HG02885 (cell line): ENCODE results near the gene IGFBP6.

Source experiments
- ATAC-seq: cut with Tn5 transposase; IDR thresholded peaks from one replicate; pipeline ENCODE4 v1.9.1; 2021; ENCODE audit warnings: mild to moderate bottlenecking; ENCODE audit not compliant: unreplicated experiment, poor library complexity

IGFBP6 gene

DNA sequence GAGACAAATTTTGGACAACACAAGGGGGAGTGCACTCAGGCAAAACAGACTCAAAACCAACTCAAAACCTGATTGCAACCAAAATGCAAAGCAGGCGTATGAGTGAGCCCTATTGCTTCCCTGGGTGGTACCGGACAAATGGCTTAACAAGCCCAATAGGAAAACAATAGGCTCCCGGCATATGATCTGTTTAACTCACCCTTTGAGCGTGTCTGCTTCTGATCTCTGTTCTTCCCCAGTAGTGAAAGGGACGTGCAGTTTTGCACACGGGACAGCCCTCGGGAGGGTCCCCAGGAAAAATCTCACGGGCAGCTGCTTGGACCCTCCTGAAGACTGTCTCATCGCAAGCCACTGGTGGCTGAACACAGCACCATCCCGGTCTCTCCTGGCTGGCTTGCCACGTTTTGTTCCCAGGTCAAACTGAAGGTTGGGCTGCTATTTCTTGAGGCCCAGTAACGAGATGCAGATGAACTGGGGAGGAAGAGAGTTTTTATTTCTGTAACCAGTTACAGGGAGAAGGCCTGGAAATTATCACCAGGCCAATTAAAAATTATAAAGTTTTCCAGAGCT is 15.8 kb downstream of the IGFBP6 start:
- ATAC-seq = no peak

DNA sequence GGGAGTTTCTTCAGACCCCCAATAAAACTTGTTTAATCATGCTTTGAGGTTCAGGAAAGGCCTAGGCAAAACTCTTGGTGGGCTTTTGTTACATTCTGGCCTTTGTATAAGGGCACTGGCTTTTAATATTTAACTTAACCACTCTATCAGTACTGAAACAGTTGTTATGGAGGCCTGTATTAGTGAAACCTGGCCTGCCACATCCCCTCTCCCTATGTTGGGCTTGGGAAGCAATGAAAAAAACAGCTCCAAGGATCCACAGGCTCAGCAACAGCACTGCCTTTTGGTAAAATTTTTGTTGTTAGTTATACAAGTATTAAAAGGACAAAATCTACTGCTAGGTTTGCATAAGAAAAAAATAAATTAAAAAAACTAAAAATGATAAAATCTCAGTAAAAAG is 16.5 kb downstream of the IGFBP6 start:
- no peak for ATAC-seq

DNA sequence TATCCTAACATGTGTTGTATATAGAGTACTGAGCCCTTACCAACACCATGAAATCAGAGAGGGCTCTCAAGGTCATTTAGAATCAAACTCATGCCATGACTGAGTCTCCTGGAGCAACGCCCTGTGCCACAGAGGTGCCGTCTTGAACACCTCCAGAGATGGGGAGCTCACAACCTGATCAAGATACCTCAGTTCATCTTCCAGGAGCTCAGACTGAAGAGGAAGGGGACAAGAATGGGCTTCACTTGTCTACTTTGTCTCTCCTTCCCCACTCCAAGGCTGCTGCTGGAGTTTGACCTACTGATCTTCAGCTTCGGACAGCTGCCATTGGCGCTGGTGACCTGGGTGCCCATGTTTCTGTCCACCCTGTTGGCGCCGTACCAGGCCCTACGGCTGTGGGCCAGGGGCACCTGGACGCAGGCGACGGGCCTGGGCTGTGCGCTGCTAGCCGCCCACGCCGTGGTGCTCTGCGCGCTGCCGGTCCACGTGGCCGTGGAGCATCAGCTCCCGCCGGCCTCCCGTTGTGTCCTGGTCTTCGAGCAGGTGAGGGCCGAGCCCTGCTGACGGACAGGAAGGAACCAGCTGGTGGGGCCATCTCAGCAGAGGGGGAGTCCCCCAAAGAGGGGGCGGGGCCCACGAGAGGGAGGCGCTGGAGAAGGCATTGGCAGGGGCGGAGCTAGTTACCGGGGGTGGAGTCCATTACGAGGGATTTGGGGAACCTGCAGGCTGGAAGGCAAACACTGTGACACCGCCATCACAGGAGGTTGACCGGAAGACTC is 17.8 kb downstream of the IGFBP6 start:
- ATAC-seq = no peak

DNA sequence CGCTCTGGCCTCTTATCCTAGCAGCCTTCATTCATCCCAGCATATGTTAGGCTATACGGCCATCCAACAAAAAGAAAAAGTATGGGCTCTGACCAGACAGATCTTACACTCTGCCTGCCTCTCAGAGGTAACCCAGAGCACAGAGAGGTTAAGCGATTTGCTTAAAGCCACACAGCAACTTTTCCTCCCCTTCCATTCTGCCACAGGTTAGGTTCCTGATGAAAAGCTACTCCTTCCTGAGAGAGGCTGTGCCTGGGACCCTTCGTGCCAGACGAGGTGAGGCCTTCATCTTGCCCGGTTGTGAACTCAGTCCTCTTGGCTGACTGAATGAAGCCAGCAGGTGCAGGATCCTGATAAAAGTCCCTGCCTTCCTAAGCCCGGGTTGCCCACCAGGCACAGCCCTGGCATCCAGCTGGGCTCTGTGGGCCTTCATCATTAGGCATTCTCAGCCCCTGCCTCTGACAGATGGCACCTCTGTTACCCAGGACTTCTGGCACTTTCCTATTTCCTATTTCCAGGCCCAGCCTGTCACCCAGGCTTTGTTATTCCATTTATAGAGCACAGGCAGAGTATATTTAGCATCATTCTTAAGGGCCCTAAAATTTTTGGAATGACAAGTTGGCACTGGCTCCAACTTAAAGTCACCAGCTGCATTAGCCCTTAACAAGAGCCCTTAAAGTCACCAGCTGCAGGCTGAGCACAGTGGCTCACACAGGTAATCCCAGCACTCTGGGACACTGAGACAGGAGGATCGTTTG is 18.6 kb downstream of the IGFBP6 start:
- no peak for ATAC-seq

DNA sequence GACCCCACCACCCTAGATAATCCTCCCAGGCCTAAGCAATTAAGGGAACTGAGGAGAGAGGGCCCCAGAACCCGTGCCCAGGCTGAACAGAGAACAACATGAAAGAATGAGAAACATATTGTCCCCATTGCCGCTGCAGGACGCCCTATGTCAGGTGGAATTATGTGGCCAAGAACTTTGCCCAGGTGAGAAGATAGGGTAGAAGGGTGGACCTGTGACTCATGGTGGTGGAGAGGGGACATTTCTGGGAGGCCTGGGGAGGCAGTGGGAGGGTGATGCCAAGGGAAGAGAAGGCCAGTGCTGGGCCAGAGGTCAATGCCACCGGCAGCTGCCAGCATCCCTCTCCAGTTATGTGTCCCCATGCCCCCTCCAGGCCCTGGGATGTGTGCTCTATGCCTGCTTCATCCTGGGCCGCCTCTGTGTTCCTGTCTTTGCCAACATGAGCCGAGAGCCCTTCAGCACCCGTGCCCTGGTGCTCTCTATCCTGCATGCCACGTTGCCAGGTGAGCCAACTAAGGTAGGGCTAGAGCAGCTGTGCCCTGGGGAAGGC is 21.4 kb downstream of the IGFBP6 start:
- ATAC-seq = no peak

DNA sequence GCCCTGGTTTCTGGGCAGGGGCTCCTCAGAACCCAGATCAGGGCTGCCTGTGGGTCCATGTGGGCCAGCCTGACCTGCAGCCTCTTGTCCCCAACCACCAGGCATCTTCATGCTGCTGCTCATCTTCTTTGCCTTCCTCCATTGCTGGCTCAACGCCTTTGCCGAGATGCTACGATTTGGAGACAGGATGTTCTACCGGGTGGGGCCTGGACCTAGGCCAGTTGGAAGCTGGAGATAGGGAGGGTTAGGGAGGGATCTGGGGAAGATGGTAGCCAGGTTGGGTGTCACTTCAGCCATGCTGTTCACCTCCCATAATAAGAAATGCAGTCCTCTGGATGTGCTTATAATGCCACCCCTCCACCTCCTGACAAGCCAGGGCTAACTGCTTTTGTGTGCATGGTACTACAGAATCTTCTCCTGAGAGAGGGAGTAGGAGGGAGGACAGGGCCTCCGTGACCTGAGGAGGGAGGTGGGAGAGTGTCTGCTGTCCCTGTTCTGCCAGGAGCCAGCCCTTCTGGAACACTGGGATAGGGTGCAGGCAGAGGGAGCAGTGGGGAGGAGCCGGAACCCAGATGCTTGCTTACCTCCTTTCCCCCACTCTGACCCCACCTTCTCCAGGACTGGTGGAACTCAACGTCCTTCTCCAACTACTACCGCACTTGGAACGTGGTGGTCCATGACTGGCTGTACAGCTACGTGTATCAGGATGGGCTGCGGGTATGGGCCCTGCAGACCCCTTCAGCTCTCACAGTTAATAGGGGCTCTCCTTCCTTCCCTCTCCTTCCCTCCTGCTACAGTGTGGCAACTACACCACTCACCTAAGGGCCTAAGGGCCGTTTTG is 23.4 kb downstream of the IGFBP6 start:
- ATAC-seq = no peak

DNA sequence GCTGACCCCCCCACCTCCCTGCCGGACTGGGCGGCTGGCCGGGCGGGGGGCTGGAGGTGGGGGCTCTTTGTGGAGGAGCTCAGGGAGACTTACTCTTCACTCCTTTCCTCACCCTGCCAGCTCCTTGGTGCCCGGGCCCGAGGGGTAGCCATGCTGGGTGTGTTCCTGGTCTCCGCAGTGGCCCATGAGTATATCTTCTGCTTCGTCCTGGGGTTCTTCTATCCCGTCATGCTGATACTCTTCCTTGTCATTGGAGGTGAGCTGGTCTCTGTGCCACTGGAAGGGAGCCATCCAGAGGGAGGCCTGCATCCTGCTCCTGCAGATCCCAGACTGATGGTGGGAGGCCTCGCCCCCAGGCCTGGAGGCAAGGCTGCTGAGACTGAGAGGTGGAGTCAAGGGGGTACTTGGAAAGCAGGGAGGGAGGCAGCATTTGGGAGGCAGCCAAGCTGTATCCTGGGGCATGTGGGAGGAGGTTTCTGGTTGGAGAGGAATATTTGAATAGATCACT is 25.5 kb downstream of the IGFBP6 start:
- no peak for ATAC-seq

DNA sequence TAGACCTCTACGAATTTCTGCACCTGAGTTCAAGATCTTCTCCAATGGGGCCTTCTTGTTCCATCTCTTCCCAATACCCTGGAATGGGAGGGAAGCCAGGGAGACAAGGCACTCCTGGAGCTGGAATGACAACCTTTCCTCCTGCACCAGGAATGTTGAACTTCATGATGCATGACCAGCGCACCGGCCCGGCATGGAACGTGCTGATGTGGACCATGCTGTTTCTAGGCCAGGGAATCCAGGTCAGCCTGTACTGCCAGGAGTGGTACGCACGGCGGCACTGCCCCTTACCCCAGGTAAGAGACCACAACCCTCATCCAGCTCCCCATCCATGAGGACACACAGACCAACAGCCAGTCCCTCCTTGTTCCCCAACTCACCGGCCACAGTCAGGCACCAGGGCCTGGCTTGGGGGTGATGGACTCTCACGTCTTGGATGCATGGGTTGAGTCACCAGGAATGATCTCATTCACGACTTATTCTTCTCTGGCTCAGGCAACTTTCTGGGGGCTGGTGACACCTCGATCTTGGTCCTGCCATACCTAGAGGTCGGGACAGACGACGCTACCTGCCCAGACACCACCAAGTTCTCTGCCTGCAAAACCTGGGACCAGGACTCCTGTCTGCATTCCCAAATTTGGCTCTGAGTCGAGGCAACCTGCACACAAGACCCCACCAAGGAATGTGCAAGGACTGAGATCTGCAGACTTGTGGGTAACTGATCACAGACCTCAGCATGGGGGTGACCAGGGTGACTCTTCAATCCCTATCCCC is 26.3 kb downstream of the IGFBP6 start:
- ATAC-seq = no peak

DNA sequence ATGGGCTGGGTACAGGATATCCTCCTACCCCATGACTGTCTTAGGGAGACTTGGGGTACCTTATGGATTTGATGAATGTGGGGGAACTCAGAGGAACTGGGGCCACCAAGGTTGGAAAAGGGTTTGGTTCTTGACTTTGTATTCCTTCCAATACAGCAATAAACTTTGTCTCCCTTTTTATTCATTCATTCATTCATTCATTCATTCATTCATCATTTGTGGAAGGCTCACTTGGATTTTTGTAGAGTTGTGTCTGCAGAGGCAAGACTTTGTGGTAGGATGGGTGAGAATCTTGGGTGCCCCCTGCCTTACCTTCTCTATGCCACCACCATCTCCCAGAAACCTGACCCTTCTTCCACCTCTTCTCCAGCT is 26.9 kb downstream of the IGFBP6 start:
- no peak for ATAC-seq

DNA sequence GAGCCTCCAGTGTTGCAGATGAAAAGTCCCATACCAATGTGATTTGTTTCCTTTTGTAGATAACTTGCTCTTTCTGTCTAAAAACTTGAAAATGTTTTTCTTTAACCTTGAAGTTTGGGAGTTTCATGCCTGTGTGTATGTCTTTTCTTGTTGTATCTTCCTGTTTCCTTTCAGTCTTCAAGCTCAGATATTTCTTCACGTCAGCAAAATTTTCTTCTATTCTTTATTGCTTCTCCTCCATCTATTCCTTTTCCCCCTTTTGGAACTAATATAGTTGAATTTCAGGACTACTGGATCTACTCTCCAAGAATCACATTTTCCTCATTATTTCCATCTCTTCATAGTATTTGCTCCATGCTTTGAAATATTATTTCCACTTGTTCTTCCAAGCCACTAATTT is 29.7 kb downstream of the IGFBP6 start:
- ATAC-seq = no peak

DNA sequence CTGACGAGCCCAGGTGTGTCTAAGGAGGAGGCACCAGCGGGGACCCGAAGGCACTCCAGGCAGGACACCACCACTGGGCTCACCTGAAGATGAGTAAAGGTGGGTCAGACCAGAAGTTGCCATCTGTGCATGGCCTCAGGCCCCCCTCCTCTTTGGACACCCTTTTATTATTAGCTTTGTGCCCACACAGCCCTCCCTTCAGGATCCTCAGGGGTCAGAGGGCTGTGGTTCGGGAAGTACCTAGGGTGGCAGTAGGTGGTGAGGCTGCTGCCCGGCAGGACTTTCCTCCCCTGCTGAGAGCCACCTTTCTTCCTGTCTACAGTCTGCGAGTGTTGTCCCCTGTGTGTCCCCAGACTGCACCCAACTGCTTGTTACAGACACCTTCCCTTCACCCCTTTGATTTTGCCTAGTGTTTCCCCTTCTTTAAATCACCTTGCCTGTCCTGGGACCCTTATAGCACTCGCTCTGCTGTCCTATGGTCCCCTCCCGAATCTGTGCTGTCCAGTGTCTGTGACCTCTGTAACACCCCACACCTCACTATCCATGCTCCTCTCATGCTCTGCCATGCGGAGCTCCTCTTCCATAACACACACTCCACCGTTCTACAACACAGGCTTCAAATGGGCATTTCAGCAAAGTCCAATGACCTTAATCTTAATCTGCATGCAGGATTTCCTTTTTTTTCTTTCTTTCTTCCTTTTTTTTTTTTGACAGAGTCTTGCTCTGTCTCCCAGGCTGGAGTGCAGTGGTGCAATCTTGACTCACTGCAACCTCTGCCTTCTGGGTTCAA is 31.5 kb downstream of the IGFBP6 start:
- no peak for ATAC-seq

DNA sequence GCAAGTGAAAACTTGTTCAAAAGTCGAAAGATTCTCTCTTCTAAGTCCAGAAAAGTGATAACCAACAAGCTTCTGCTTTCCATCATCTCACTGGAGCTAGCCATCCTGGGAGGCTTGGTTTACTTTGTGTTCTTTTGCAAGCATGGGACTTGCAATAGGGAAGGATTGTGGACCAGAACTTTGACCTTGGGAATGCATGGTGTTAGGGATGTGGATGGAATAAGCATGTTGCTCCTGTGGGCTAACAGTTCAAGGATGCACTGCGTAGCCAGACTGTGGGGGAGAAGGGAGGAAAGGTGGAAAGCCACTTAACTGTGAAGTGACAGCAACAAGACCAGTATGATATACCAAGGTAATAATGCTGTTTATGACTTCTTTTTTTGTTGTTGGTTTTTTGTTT is 34.4 kb downstream of the IGFBP6 start:
- no peak for ATAC-seq

DNA sequence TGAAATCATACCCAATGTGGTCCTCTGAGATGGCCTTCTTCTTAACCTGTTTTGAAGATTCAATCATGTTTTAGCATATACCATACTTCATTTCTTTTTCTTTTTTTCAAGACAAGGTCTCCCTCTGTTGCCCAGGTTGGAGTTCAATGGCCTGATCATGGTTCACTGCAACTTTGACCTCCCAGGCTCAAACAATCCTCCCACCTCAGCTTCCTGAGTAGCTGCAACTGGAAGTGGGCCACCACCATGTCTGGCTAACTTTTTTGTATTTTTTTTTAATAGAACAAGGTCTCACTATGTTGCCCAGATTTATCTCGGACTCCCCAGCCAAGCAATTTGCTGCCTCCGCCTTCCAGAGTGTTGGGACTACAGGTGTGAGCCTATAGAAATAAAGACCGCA is 36.3 kb downstream of the IGFBP6 start:
- ATAC-seq = no peak

DNA sequence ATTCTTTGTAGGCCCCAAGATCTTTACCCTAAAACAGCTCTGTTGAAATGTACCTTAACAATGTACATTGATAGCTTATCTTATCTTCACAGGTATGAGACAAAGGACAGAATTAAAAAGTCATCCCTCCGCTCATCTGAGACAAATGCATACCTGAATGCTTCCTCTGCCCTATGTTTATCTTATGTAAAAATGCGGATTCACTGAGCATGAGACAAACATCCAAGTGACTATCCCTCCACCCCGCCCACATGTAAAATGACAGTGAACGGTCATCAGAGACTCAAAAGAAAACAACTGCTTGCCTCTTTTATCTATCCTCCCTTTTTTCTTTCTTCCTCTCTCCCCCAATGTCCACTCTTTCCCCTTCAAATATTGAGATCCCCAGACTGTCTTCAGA is 45.9 kb downstream of the IGFBP6 start:
- ATAC-seq = no peak

DNA sequence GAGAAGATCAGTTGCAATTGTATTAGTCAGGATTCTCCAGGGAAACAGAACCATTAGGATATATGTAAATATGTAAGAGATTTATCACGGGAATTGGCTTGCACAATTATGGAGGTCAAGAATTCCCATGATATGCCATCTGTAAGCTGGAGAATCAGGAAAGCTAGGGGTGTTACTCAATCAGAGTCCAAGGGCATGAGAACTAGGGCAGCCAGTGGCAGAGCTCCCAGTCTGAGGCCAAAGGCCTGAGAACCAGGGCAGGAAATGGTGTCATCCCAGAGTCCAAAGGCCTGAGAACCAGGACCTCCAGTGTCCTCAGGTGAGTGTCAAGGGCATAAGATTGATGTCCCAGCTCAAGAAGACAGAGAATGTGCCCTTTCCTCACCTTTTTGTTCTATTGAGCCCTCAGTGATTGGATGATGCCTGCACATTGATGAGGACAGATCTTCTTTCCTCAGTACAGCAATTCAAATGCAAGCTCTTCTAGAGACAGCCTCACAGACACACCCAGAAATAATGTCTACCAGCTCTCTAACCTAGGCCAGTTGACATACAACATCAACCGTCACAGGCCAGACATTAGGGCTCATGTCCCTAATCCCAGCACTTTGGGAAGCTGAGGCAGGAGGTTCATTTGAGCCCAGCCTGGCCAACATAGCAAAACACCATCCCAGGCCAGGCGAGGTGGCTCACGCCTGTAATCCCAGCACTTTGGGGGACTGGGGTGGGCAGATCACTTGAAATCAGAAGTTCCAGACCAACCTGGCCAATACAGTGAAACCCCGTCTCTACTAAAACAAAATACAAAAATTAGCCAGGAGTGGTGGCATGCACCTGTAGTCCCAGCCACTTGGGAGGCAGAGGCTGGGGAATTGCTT is 48.2 kb downstream of the IGFBP6 start:
- ATAC-seq = no peak

DNA sequence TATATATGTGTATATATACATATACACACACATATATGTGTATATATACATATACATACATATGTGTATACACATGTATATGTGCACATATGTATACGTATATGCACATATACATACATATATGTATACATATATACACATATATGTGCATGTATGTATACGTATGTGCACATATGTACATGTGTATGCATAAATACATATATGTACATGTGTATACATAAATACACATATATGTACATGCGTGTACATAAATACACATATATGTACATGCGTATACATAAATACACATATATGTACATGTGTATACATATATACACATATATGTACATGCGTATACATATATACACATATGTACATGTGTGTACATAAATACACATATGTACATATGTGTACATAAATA is 49.7 kb downstream of the IGFBP6 start:
- no peak for ATAC-seq

DNA sequence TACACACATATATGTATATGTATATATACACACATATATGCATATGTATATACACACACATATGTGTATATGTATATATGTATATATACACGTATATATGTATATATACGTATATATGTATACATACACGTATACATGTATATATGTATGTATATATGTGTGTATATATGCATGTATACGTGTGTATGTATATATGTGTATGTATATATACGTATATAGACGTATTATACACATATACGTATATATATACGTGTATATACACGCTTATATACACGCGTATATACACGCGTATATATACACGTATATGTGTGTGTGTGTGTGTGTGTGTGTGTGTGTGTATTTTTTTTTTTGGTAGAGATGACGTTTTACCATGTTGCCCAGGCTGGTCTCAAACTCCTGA is 50.2 kb downstream of the IGFBP6 start:
- ATAC-seq = no peak

DNA sequence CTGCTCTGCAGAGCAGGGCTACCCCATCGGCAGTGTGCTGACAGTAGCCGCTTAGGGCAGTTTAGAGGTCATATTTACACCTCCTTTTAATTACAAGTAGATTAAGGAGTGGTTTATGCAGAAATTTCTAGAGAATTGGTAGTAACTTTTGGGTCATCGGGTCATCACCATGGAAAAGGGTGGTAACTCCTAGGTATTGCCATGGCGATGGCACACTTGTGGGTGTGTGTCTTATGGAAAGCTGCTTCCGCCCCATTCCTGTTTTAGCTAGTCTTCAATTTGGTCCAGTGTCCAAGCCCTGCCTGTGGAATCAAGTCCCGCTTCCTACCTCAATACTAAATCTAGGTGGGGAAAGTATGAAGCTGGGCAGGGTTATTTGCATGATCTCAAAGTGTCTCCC is 53.6 kb downstream of the IGFBP6 start:
- no peak for ATAC-seq
